GM08714 (cell line): Measurements from ENCODE around the gene ARHGEF16.

ENCODE experiments used
- H3K4me3 ChIP-seq: fragments of 200-500 bp; sonication (Bioruptor generic); 2 replicates; pipeline ENCODE4 v1.5.1; 2014; ENCODE audit warnings: mild to moderate bottlenecking, low read length, inconsistent platforms
- ZNF274 ChIP-seq: IDR thresholded peaks from 2 replicates; pipeline ENCODE4 v1.6.1; 2012; ENCODE audit warnings: mild to moderate bottlenecking, low read depth, low read length

The ARHGEF16 gene

DNA sequence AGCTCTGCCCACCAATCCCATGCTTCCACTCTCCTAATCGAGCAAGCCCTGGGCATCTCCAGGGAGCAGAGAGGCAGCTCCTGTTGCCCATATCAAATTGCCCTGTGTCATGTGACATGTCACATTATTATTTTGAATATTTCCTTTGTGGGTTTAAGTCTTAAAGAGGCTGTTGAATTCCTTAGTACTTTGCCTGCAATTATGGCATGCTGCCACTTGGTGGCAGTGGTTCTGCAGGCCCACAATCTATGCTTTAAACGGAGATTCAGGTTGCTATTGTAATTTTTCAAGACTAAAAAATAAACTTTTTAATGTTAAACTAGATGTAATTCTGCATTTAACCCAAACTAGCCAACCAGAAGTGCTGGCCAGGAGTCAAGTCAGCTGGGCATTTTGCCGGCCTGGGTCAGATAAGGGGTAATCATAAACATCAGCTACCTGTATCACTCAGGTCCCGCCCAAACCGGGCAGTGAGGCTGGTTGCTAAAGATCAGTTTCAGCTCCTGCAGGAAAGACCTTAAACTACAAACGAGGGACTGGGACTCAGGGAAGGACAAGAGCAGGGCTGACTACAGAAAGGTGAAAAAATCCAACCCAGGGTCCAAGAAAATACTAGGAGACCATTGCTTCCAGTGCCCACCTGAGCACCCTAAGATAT is 37.3 kb upstream of the ARHGEF16 start:
- no peak overlapping the region for H3K4me3 ChIP-seq
- no peak for TF ChIP-seq ZNF274

- TF ChIP-seq ZNF274, result no peak
- H3K4me3 ChIP-seq, result no peak overlapping the region
Observed at GRCh38 chr1:3417934-3418333, 36.5 kb upstream of the ARHGEF16 start.

- no peak overlapping the region for H3K4me3 ChIP-seq
- no peak for TF ChIP-seq ZNF274
Observed at GRCh38 chr1:3418600-3418999, 35.9 kb upstream of the ARHGEF16 start.

GRCh38 chr1:3419415-3420204 is 34.9 kb upstream of the ARHGEF16 start:
- no peak overlapping the region for H3K4me3 ChIP-seq
- TF ChIP-seq ZNF274, result no peak

DNA sequence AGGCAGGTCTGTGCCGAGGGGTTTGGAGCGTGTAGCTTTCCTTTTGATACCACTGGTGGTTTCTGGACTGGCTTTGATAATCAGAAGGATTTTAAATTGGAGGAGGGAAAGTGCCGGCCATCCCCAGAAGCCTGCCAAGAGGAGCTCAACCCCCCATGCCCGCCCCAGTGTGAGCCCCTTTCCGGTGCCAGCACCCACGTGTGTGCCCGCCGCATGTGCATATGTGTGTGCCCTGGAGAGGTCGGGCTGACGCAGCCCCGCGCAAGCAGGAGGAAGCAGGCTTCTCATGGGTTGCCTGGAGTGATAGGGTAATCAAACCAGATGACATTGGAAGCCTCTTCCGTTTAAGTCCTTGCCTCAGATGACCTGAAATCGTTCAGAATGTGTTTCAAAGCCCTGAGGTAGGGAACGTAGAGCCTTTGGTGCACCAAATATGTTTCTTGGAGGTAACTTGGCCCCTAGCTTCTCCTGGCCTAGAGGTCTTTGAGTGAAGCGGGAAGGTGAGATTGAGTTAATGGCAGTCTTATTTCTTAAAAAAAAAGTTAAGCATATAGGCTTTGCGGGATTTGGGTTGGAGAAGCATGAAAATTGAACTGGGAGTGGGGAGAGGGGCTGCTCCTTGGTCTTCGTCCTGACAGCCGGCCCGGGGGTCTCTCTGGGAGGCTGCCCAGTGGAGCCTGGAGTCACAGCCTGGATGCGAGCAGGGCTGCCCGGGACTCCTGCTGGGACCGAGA is 34.1 kb upstream of the ARHGEF16 start:
- no peak for TF ChIP-seq ZNF274

DNA sequence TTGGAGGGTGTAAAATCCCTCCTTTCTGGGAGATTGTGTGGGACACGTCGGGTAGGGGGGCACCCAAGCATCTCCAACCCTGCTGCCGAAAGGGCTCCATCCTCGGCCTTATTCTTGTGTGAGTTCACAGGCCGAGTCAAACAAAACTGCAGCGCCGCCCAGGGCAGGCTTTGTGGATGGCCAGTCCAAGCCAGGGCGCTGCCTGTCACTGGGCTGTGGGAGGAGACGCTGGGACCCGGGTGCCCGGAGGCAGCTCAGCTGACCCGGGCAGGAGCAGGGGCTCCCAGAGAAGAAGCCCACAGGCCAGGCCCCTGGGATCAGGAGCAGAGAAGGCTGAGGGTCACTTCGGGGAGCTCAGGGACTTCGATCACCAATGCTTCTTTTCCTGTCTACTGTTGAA is 31.8 kb upstream of the ARHGEF16 start:
- H3K4me3 ChIP-seq, result no peak overlapping the region
- no peak for TF ChIP-seq ZNF274

More for the DNA sequence above, 34.1 kb upstream of the ARHGEF16 start:
- H3K4me3 ChIP-seq, result no peak overlapping the region

DNA sequence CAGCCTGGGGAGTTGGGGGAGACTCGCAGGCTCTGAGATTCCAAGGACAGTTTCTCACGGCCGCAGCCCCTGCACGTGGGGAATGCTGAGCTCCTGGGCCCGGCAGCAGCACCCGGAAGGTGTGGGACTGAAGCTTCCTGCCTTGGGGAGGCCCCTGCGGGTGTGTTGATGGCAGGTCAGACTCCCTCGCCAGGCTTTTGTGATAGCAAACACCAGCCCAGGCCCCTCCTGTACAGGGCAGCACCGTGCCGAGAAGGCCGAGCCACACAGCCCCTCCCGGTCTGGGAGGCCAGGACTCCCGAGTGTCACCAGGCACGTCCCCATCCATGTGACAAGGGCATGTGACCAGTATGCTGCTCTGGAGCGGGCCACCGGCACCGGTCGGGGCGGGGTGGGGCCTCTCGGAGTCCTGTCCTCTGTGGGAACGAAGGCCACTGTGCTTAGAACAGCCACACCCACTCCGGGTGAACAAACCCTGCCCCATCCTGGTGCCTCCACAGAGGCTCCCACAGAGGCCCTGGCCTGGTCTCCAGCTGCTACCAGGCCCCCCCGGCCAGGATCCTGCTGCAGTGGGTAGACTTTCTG is 31.1 kb upstream of the ARHGEF16 start:
- no peak for TF ChIP-seq ZNF274
- H3K4me3 ChIP-seq, result no peak overlapping the region

DNA sequence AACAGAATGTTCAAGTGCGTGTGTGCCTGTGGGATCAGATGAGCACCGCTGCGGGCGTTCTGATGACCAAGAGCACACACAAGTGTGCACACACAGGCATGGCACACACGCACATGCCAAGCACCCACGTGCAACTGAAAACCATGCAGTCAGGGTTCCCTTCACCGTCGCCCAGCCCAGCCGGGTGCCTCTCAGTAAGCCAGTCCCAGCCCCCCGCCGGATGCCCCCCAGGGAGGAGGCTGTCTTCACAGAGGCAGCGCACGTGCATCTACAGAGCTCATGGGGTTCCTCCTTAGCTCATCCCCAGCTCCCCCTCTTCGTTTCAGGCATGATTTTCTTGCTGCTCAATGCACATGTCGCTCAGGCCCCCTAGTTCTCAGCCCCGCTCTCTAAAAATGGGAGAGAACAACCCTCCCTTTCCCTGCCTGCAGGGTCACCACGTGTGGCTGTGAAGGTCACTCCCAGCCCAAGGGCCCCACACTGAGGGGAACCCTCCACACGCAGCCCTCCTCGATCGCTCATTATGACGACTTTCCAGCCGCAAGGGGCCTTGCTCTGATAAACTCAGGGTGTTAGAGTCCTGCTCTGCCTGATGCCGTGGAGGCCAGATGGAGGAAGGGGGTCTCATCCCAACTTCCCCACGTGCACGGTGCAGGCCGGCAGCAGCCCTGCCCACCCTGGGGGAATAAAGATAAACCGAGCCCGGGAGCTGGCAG is 30.4 kb upstream of the ARHGEF16 start:
- no peak overlapping the region for H3K4me3 ChIP-seq
- TF ChIP-seq ZNF274, result no peak

GRCh38 chr1:3425486-3426215 is 28.8 kb upstream of the ARHGEF16 start:
- H3K4me3 ChIP-seq, result no peak overlapping the region
- TF ChIP-seq ZNF274, result no peak

- no peak for TF ChIP-seq ZNF274
- H3K4me3 ChIP-seq, result no peak overlapping the region
Observed at GRCh38 chr1:3426956-3427535, 27.4 kb upstream of the ARHGEF16 start.

DNA sequence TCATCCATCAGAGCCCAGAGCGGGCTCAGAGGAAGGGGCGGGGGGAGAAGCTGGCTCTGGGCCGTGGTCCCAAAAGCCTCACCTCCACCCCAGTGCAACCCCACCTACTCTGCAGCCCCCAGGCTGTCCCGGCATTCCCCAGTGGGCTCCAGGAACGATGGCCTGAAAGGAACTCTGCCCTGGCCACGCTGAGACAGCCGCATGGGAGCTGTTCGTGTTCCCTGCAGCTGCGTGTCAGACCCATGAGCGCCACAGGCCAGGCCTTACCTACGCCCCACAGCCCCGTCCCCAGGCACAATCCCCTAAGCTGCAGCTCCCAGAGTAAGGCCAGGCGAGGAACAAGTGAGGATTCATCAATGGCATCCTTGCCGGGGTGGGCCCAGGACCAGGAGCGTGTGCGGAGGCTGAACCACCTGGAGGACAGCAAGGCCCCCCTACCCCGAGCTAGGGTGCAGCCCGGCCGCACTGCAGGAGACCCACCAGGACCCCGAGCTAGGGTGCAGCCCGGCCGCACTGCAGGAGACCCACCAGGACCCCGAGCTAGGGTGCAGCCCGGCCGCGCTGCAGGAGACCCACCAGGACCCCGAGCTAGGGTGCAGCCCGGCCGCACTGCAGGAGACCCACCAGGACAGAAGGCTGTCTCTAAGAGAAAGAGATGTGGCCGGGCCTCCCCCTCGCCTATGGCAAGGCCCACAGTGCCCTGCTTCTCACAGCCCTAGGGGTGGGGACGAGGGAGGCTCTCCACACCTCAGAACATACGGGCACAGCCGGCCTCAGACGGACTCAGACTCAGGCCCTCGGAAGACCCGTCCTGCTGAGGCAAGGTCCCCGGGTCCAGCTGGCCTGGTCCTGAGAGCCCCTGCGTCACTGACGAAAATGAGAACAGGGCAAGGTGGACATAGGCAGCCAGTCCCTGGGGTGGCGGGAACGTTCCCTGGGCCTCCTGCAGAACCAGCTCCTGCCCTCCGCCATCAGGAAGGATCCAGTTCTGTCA is 26.5 kb upstream of the ARHGEF16 start:
- no peak overlapping the region for H3K4me3 ChIP-seq
- no peak for TF ChIP-seq ZNF274

DNA sequence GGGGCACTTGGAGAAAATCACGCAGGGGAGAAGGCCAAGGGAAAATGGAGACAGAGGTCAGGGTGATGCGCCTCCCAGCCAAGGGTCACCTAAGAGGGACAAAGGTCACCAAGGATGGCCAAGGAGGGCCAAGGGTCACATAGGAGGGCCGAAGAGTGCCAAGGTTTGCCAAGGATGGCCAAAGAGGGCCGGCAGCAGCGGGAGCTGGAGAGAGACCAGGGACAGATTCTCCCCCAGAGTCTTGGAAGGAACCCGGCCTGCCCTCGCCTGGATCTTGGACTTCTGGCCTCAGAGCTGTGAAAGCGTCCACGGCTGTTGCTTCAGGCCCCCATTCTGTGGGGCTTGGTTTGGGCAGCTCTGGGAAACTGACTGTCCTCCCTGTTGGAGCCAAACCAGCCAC is 25.6 kb upstream of the ARHGEF16 start:
- H3K4me3 ChIP-seq, result no peak overlapping the region
- TF ChIP-seq ZNF274, result no peak
